Left hindlimb (tissue), 1 donor: ENCODE results near the gene TEX2.

Experiments used
- DNase-seq: peaks from one replicate; pipeline ENCODE4 v3.0.0-alpha.2; 2018

The TEX2 gene

GRCh38 chr17:64110379-64111152 is 152.5 kb downstream of the TEX2 start:
- no peak for DNase-seq

- no peak for DNase-seq
Measured at GRCh38 chr17:64109400-64109799, 153.7 kb downstream of the TEX2 start.

GRCh38 chr17:64107500-64108236 is 155.4 kb downstream of the TEX2 start:
- DNase-seq, result no peak

GRCh38 chr17:64106918-64107317 is 156.1 kb downstream of the TEX2 start:
- DNase-seq, result no peak

GRCh38 chr17:64103391-64104364 is 159.4 kb downstream of the TEX2 start:
- no peak for DNase-seq

GRCh38 chr17:64102627-64103390 is 160.3 kb downstream of the TEX2 start:
- DNase-seq, result no peak

GRCh38 chr17:64099543-64099942 is 163.5 kb downstream of the TEX2 start:
- no peak for DNase-seq
